Esophagus squamous epithelium (tissue), 4 donors: ENCODE data around the gene OPCML.

Source experiments
- CTCF ChIP-seq, 6 experiments: fragments of 450-650 bp in 4 of 6; fragments of 200-600 bp in 2 of 6; sonication (generic) in 2 of 6; IDR thresholded peaks; one replicate each; pipeline ENCODE4 v1.5.1; 2016 to 2019; ENCODE audit warnings: antibody characterized with exemption in 6 of 6, mild to moderate bottlenecking in 4 of 6, moderate library complexity in 4 of 6
- POLR2A ChIP-seq, 4 donors: fragments of 450-650 bp; IDR thresholded peaks; one replicate each; pipeline ENCODE4 v1.6.1; 2017; ENCODE audit warnings: antibody characterized with exemption in 4 of 4, mild to moderate bottlenecking in 4 of 4, moderate library complexity in 3 of 4

DNA sequence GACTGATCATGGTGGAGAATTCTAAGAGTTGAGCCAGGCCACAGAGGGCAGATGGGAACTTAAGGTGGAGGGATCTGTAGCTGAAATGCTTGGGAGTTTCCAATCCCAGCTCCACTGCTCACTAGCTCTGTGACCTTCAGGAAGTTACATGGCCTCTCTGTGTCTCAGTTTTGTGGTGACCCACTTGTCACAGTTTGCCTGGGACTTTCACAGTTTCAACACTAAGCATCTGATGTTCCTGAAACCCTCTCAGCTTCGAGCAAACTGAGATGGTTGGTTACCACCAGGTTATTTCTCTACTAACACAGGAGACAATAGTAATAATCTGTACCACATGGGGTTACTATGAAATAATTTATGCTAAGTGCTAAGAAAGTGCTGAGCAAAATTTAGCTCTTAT is 505.3 kb downstream of the OPCML start:
- TF ChIP-seq CTCF (IDR thresholded peaks at IDR 0.05) (no peak), POLR2A (IDR thresholded peaks at IDR 0.05) (no peak)
